ENCODE data around the gene SFT2D1. TPM values are rescaled to one million over a fixed set of nuclear protein-coding genes. Genes with fewer than 3 reads are reported as not detected.
"Not testable (repeated sequence)": the region's sequence is repeated elsewhere in the genome, so short reads cannot be mapped to it uniquely, and the experiment has no call there.

SFT2D1 gene
- total RNA-seq, 1 donor from 2014 or later = 31.8 TPM

GRCh38 chr6:166362427-166362826, 20.1 kb upstream of the SFT2D1 start:
- not testable (repeated sequence) for DNase-seq

DNA sequence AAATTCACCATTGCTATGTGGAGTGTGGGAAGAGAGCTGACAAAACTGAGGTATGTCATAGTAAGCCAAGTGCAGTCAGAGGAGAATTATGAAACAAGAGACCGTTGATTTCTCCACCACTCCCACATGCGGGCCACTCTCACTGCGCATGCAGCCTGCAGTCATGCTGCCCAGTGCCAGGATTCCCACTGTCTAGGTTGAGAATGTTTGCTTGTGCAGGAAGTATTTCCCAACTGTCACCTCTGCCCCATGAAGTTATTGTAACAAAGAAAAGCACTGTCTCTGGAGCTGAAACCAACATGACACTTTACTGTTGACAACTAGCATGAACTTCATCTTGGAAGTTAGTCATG, 18.7 kb upstream of the SFT2D1 start:
- no peak for DNase-seq

DNA sequence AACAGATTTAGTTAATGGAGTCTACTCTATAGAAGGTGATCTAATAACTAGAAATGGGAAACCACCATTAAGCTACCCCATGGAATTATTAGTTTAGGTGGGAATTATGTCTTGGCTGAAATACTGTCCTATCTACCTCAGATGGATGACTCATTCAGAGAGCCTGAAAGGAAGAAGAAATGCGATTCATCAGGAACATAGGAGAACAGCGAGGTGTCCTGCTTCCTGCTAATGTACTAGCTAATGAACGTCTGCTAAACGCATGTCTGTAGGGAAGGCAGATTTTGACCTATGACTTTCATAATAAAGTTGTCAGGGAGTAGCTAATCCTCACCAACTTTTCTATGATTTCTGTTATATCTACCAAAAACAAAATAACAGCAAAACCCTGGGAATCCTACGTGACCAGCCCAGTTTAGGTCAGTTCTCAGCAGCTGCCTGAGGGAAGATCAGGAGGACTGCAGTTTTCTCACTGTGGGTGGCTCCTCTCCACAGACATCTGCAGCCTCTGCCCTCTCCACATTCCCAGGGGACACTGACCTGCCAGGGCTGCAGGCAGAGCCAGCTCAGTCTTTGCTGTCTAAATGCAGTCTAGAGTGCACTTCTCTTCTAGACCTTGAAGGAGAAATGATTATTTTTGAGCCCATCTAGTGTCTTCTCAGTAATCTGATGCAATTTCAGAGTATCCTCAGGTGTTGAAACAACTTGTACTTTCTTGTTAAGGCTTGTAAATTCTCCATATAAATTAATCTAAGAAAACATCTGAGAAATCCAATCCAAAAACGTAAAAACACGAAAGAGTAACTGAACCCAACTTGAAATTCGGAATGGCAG, 18.1 kb upstream of the SFT2D1 start:
- DNase-seq = no peak

GRCh38 chr6:166355552-166355951, 13.2 kb upstream of the SFT2D1 start:
- no peak for DNase-seq

DNA sequence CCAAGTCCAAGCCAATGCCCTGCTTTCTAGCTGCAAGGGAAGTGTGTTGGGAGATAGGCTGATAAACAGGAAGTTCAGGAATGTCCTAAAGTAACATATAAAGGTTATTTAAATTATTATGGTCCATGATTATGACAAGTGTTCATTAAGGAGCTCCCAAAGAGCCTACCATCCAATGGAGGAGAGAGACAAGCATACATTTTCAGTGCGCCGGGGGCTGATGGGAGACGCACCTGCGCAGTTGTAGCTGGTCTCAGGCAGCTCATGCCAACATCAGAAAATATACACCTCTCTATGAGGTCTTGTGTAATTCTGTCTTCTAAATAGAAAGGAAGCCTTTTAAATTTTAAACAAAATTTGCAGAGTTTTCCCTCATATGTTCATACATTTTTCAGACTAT, 12.6 kb upstream of the SFT2D1 start:
- DNase-seq = no peak

- no peak for DNase-seq
These were observed 11.8 kb upstream of the SFT2D1 start for GRCh38 chr6:166354143-166354542.

DNA sequence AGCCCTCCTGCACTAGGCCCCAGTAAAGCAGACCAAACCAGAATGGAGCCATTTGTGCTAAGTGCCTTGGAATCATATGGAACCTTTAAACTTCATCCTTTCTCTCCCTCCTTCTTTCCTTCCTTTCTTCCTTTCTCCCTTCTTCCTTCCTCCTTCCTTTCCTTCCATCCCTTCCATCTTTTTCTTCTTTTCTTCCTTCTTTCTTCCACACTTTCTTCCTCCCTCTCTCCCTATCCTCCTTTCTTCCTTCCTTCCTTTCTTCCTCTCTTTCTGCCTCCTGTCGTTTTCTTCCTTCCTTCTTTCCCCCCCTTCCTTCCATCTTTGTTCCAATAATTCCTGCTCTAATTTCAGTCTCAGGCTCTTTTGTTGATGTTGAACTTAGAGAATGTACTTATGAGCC, 11.2 kb upstream of the SFT2D1 start:
- DNase-seq = no peak

DNA sequence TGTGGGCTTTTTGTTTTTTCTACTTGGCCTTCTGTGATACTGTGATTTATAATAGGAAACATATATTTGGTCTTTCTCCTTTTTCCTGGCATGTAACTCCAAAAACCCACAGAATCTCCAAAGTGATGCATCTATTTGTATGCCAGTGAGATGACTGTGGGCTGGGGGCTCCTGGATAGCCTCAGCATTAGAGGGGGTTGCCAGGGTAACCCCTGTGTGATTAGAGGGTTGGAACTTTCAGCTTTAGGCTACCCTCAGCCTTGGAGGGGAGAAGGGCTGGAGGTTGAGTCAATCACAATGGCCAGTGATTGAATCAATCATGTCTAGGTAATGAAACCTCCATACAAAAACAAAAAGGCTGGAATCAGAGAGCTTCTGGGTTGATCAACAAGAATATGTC, 10.6 kb upstream of the SFT2D1 start:
- DNase-seq = no peak

DNA sequence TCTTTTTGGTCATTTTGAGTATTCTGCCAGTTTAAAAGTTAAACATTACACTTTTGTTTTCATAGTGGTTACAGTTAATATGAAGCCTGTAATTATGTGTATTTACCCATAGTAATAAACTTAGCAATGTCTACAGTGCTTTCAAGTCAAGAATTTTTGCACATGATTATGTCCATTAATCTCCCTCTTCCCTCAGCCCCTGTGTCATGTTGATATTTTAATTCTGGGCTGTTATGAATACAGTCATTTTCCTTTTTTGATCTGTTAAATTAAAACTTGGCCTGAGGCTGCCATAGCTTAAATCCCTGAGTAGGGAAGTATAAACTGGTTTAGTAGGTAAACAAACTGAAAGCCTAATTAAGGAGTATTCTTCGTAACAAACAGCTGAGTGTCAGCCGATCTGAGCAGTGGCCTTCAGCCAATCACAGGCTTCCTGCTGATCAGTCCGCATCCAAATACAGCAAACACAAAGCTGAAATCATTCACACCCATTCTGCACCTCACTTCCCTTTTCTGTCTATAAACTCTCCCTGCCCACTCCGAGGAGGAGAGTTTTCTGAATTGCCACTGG, 9.5 kb upstream of the SFT2D1 start:
- no peak for DNase-seq

DNA sequence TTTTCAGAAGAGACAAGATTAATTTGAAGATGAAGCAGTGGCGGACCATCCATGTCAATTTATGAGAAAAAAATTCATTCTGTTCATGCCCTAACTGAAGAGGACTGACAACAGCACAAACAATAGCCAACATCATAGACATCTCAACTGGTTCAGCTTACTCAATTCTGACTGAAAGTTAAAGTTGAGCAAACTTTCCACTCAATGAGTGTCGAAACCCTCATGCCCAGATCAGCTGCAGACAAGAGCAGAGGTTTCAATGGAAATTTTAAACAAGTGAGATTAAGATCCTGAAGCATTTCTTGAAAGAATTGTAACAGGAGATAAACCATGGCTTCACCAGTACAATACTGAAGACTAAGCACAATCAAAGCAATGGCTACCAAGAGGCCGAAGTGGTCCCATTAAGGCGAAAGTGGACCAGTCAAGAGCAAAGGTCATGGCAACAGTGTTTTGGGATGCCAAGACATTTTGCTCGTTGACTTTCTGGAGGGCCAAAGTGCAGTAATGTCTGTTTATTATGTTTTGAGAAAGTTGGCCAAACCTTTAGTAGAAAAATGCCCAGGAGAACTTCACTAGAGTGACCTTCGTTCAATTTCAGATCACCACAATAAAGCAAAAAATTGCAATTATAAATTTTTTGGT, 6.1 kb upstream of the SFT2D1 start:
- DNase-seq = no peak

- DNase-seq = no peak
These were observed 4.6 kb upstream of the SFT2D1 start for GRCh38 chr6:166346965-166347364.

- DNase-seq = no peak
These were observed 4.1 kb upstream of the SFT2D1 start for GRCh38 chr6:166346449-166346848.

DNA sequence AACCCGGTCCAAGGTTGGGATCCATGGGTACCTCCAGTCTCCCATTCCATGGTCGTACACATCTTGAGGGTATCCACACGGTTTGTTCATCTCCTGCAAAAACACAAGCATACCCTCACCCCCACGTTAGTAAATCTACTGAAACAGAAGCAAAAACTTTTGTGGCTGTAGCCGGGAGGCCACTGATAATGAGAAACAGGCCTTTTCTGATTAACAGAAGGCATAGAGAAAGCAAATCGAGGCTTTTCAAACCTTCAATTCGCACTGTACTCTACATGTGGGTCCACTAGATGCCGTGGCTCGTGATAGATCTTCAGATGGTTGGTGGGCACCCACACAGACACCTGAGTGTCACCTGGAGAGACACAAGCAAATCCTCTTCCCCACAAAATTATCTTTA, 3.3 kb upstream of the SFT2D1 start:
- DNase-seq = not testable (repeated sequence)

- DNase-seq = not testable (repeated sequence)
These were observed 2.6 kb upstream of the SFT2D1 start for GRCh38 chr6:166344921-166345320.

DNA sequence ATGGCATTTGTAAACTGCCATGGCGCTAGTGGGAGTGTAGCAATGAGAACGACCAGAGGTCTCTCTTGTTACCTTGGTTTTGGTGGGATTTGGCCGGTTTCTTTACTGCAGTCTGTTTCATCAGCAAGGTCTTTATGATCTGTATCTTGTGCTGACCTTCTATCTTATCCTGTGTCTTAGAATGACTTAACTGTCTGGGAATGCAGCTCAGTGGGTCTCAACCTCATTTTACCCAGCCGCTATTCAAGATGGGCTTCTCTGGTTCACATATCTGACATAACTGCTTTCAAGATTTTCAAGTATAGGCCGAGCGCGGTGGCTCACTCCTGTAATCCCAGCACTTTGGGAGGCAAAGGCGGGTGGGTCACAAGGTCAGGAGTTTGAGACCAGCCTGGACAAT, 1.9 kb upstream of the SFT2D1 start:
- DNase-seq = no peak

GRCh38 chr6:166343150-166343487, 774 bp upstream of the SFT2D1 start:
- DNase-seq = no peak

- DNase-seq = no peak
These were observed 382 bp downstream of the SFT2D1 start for GRCh38 chr6:166341977-166342348.

DNA sequence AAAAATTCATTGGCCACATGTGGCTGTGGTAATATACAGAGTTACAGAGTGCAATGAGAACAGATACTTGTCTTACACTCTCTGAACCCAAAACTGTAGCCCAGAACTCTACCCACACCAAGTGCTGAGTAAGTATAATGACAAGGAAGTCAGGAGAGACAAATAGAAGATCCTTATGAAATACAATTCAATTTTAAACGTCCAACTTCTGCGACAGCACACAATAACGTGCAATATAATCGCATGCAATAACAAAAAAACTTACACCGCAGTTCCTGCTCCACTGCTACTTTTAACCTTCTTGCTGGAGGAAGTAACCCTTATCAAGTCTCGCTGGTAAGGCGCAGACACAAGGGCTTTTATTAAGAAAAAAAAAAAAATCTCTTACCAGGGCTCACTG, 881 bp downstream of the SFT2D1 start:
- DNase-seq = no peak

- DNase-seq = no peak
These were observed 3.5 kb downstream of the SFT2D1 start for GRCh38 chr6:166338854-166339253.

- no peak for DNase-seq
These were observed 5.5 kb downstream of the SFT2D1 start for GRCh38 chr6:166336847-166337246.

GRCh38 chr6:166335378-166336302, 6.7 kb downstream of the SFT2D1 start:
- no peak for DNase-seq

DNA sequence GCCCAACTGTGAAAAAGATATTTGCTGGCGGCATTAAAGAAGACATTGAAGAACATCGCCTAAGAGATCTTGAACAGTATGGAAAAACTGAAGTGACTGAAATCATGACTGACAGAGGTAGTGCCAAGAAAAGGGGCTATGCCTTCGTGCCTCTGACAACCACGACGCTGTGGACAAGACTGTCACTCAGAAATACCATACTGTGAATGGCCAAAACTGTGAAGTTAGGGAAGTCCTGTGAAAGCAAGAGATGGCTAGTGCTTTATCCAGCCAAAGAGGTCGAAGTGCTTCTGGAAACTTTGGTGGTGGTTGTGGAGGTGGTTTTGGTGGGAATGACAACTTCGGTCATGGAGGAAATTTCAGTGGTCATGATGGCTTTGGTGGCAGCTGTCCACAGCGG, 7.5 kb downstream of the SFT2D1 start:
- DNase-seq = no peak
